Activated CD8-positive, alpha-beta T cell treated with anti-CD3 and anti-CD28 coated beads for 36 hours (primary cell): ENCODE results near the gene TRPM8. TPM values are rescaled to one million over a fixed set of nuclear protein-coding genes. Genes with fewer than 3 reads are reported as not detected.

Source experiments
- ATAC-seq: fragments of 200-7000 bp; cut with Tn5 transposase; one replicate; pipeline ENCODE4 v1.10.0; 2021; ENCODE audit warnings: mild to moderate bottlenecking, moderate library complexity
- CTCF ChIA-PET: fragments of 350-600 bp; sonication (Branson Sonifier 250); formaldehyde crosslinking; loops from one replicate; lab custom pipeline; 2021; ENCODE audit warnings: antibody characterized with exemption; lab: Charles Lee
- POLR2A ChIA-PET: fragments of 350-600 bp; sonication (Branson Sonifier 250); formaldehyde crosslinking; loops from one replicate; lab custom pipeline; 2021; ENCODE audit warnings: antibody characterized with exemption; lab: Charles Lee
- DNase-seq: peaks from one replicate; pipeline ENCODE4 v3.0.0-alpha.2; 2020
- H3K27ac Mint-ChIP-seq: one replicate; pipeline ENCODE4 v1.8.0; 2021; ENCODE audit warnings: mild to moderate bottlenecking, mixed read lengths
- H3K27me3 Mint-ChIP-seq: one replicate; pipeline ENCODE4 v1.8.0; 2021; ENCODE audit warnings: mixed read lengths
- H3K36me3 Mint-ChIP-seq: one replicate; pipeline ENCODE4 v1.8.0; 2021; ENCODE audit warnings: low read depth, mixed read lengths
- H3K4me1 Mint-ChIP-seq: one replicate; pipeline ENCODE4 v1.8.0; 2021; ENCODE audit warnings: low read depth, mixed read lengths
- H3K4me3 Mint-ChIP-seq: one replicate; pipeline ENCODE4 v1.8.0; 2021; ENCODE audit warnings: mild to moderate bottlenecking, moderate library complexity, mixed read lengths
- H3K9me3 Mint-ChIP-seq: one replicate; pipeline ENCODE4 v1.8.0; 2021; ENCODE audit warnings: mixed read lengths
- intact Hi-C: fragments of 100-400 bp; cut with micrococcal nuclease; formaldehyde crosslinking; loops from one replicate; pipeline ENCODE4 v1.10.0; 2022
- total RNA-seq, 2 experiments: library from RNA; stranded (reverse); gene quantifications; one replicate each; pipeline ENCODE4 v1.2.3, GENCODE V29; 2021
- TF ChIP-seq, protein P1 (sequence below): fragments of 200-600 bp; IDR thresholded peaks from one replicate; pipeline ENCODE4 v1.8.0; 2022; ENCODE audit warnings: antibody characterized with exemption, mild to moderate bottlenecking

The TRPM8 gene
- total RNA-seq, 2 experiments from 2014 or later, result not detected

DNA sequence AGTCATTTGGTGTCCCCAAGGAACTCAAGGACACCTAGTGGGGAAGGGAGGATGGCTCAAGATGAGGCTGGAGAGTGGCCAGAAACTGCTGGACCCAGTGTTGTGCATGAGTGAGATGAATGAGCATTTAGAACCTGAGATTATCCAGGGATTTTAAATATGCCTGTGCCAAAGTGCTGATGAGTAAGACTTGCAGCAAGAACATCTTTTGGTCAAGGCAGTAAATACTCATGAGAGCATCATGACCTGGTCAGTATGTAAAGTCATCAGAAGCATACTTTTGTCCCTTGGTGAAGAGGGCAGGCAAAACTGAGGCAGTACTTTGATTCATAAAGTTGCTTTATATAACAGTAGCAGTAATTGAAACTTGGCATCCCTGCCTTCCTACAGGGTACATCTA lies 130.2 kb downstream of the TRPM8 start:
- intact Hi-C loops, result no loop called here
- CTCF ChIA-PET, result no interaction called here

DNA sequence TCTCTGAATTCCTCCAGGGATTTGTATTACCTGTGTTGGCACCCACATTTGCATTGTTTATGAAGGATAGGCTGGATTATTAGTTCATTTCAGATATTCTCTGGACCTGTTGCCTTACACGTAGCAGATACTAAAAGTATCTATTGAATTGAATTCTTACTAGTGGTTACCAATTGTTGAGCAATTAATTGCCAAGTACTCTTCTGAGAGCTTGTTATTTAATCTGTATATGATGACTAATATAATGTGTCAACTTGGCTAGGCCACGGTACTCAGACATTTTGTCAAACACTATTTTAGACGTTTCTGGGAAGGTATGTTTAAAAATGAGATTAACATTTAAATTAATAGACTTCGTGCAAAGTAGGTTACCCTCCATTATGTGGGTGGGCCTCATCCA lies 130.9 kb downstream of the TRPM8 start:
- no peak overlapping the region for H3K4me3 Mint-ChIP-seq
- H3K9me3 Mint-ChIP-seq, result no peaks in the 10 kb centered on the region
- POLR2A ChIA-PET, result no interaction called here
- CTCF ChIA-PET, result no interaction called here
- H3K27ac Mint-ChIP-seq, result no peak overlapping the region
- ATAC-seq (no peak), DNase-seq (no peak)
- no peaks in the 10 kb centered on the region for H3K27me3 Mint-ChIP-seq
- intact Hi-C loops, result no loop called here
- TF ChIP-seq, protein P1, sequence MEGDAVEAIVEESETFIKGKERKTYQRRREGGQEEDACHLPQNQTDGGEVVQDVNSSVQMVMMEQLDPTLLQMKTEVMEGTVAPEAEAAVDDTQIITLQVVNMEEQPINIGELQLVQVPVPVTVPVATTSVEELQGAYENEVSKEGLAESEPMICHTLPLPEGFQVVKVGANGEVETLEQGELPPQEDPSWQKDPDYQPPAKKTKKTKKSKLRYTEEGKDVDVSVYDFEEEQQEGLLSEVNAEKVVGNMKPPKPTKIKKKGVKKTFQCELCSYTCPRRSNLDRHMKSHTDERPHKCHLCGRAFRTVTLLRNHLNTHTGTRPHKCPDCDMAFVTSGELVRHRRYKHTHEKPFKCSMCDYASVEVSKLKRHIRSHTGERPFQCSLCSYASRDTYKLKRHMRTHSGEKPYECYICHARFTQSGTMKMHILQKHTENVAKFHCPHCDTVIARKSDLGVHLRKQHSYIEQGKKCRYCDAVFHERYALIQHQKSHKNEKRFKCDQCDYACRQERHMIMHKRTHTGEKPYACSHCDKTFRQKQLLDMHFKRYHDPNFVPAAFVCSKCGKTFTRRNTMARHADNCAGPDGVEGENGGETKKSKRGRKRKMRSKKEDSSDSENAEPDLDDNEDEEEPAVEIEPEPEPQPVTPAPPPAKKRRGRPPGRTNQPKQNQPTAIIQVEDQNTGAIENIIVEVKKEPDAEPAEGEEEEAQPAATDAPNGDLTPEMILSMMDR, result no peak
- H3K36me3 Mint-ChIP-seq, result no peaks in the 10 kb centered on the region
- H3K4me1 Mint-ChIP-seq, result peaks cover 2% of the 10 kb centered on the region

More for the DNA sequence above, 130.2 kb downstream of the TRPM8 start:
- POLR2A ChIA-PET, result no interaction called here
- Mint-ChIP-seq H3K4me1 (peaks cover 2% of the 10 kb centered on the region), H3K36me3 (no peaks in the 10 kb centered on the region), H3K9me3 (no peaks in the 10 kb centered on the region), H3K4me3 (no peak overlapping the region), H3K27me3 (no peaks in the 10 kb centered on the region), H3K27ac (no peak overlapping the region)
- no peak for DNase-seq
- TF ChIP-seq, protein P1, result no peak
- ATAC-seq, result no peak

DNA sequence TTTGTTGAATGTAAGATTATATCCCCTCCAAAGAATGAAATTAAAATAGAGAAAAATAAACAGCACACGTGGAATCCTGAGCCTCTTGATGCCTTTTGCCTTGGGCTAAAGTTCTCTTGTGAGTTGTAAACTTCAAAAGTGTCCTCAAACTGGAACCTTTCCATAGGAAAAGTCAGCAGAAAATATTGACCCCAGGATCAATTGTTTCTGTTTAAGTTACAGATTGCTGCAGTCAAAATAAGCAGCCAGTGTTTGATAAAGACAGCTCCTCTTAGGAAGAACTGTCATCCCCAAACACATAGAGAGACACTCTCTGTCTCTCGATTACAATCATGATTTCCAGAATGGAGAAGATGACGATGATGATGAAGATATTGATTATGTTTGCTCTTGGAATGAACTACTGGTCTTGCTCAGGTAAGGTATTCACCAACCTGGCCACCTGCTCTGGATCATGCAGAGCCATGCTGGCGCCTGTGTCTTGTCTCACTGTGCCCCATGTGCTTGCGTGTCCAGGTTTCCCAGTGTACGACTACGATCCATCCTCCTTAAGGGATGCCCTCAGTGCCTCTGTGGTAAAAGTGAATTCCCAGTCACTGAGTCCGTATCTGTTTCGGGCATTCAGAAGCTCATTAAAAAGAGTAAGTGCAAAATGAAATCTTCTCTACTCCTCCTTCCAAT lies 133.4 kb downstream of the TRPM8 start, which contains the start of gene SPP2:
SPP2 (plus strand) TSS at position 248 of the 681 bp plus-strand sequence; CDS start at position 333, 85 bp downstream.
- ChIA-PET POLR2A (no interaction called here), CTCF (no interaction called here)
- H3K36me3 Mint-ChIP-seq, result no peaks in the 10 kb centered on the region
- DNase-seq, result no peak
- no peaks in the 10 kb centered on the region for H3K27me3 Mint-ChIP-seq
- intact Hi-C loops, result no loop called here
- H3K27ac Mint-ChIP-seq, result no peak within 1 kb of the TSS
- H3K4me1 Mint-ChIP-seq, result peaks cover 2% of the 10 kb centered on the region
- H3K4me3 Mint-ChIP-seq, result no peak within 1 kb of the TSS
- TF ChIP-seq, protein P1, result no peak
- no peak for ATAC-seq
- H3K9me3 Mint-ChIP-seq, result no peaks in the 10 kb centered on the region

DNA sequence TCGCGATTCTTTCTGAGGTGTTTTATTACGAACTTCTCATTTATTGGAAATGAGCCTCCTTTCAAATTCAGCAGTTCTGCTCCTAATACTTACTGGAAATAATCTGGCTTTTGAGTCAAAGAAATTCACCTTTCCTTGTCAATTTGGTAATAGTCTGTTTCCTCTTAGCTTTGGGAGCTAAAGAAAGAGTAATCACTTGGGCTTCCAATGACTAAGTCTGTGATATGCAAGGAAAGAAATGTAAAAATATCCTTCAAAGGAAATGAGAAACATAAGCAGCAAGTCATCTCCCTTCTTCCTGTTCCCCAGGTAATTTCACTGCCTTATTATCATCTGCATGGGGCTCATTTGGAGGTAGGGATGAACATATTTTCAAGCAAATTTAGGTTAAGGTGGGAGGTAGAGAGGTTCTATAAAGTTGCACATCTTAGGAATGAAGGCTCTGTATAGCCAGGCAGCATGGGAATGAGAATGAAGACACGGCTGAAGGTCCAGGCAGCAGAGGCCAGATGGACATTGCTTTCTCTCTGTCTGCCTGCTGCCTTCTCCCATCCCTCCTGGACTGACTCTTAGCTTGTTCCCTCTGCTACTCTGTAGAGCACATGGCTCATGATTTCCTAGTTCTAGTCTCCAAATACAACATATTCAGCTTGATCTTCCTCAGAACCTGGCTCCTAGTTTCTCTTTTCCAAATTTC lies 134.3 kb downstream of the TRPM8 start:
- CTCF ChIA-PET, result no interaction called here

More for the DNA sequence above, 134.3 kb downstream of the TRPM8 start:
- intact Hi-C loops, result no loop called here
- no peaks in the 10 kb centered on the region for H3K9me3 Mint-ChIP-seq
- no peaks in the 10 kb centered on the region for H3K36me3 Mint-ChIP-seq
- ATAC-seq (no peak), DNase-seq (no peak)
- H3K4me1 Mint-ChIP-seq, result peaks cover 2% of the 10 kb centered on the region
- POLR2A ChIA-PET, result no interaction called here
- no peaks in the 10 kb centered on the region for H3K27me3 Mint-ChIP-seq
- TF ChIP-seq, protein P1, result no peak
- no peak overlapping the region for H3K27ac Mint-ChIP-seq
- H3K4me3 Mint-ChIP-seq, result no peak overlapping the region
